NT2/D1 (cell line): Measurements from ENCODE around the gene ZFAND2A.

ENCODE experiments used
- SUZ12 ChIP-seq: IDR thresholded peaks from 2 replicates; pipeline ENCODE4 v1.6.1; 2011; ENCODE audit not compliant: insufficient read length, insufficient read depth; ENCODE audit errors: extremely low read depth
- YY1 ChIP-seq: IDR thresholded peaks from 2 replicates; pipeline ENCODE4 v1.6.1; 2011; ENCODE audit not compliant: insufficient read length, insufficient read depth
- ZNF274 ChIP-seq: IDR thresholded peaks from 2 replicates; pipeline ENCODE4 v1.6.1; 2011; ENCODE audit warnings: mild to moderate bottlenecking, low read depth, low read length

DNA sequence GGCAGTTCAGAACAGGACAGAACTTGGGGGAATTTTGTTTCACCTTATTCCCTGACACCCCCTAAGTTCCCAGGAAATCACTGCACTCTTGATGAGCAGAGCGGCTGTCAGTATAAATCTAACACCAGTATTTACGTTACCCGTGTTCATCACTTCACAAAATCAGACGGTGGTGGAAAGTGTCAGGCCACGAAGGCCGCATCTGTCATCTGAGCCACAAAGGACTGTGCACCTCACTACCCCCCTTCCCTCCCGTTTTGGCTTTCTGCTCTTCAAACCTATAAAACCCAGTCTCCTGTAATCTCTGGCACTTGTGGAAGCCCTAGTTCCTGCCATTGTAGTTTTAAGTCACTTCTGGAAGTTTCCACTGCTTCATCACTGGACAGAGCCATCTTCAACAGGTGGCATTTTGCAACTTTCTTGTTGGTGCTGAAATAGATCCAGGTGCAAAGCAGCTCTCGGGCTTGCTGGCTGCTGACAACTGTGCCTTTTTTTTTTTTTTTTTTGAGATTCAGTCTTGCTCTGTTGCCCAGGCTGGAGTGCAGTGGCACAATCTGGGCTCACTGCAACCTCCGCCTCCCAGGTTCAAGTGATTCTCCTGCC lies 9.5 kb downstream of the ZFAND2A start:
- TF ChIP-seq YY1 (no peak), ZNF274 (no peak), SUZ12 (no peak)
